Measurements from ENCODE around the gene RPLP1.

Gene RPLP1

GRCh38 chr15:69452692-69453521 lies at the start of gene RPLP1:
RPLP1 (plus strand) TSS chr15:69452818; CDS start chr15:69452949, 131 bp downstream.
- DNase-seq (ENCODE audit: extremely low spot score) = peak; percentile 95
- TF ChIP-seq CTCF (IDR thresholded peaks at IDR 0.05; ENCODE audit: control extremely low read depth, extremely low read depth, low read depth, missing control alignments) = no peak
- ChIA-PET CTCF (interaction anchor here (1.1 to 4.4 kb wide), 11 partner anchors 10 to 45 kb away, joined by 3 to 47 read pairs (median 5); no protein-coding TSS in a partner anchor), POLR2A (interaction anchor here (0.7 to 3.7 kb wide), 11 partner anchors 10 to 658 kb away, joined by 3 to 49 read pairs (median 6); partner anchors contain the start of gene KIF23)

- DNase-seq (ENCODE audit: extremely low spot score) = no peak
- CTCF ChIA-PET = interaction anchor here (0.7 to 6.2 kb wide), 6 partner anchors 8 to 71 kb away, joined by 3 to 50 read pairs (median 3); no protein-coding TSS in a partner anchor
Observed at GRCh38 chr15:69403594-69403993, 49.0 kb upstream of the RPLP1 start.

DNA sequence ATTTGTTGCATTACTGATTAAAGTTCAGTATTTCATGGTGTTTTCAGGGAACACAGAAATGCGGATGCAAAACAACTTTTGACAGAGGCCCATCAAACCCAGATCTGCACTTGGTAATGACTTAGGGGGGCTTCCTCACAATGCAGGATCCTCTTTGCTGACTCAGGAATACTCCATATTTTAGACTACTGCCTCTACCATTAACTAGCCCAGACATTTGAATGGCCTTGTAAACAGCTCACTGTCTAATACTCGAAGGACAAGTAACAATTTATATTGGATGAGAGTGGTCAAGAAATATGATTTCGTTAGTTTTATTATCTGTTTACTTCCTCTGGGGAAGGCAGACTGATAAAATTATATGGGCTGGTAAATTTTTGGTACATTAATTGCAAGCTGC lies 47.5 kb upstream of the RPLP1 start:
- CTCF ChIA-PET = interaction anchor here (0.7 to 6.2 kb wide), 5 partner anchors 10 to 70 kb away, joined by 3 to 50 read pairs (median 4); no protein-coding TSS in a partner anchor
- DNase-seq (ENCODE audit: extremely low spot score) = no peak
- TF ChIP-seq CTCF (IDR thresholded peaks at IDR 0.05; ENCODE audit: control extremely low read depth, extremely low read depth, low read depth, missing control alignments) = no peak
- POLR2A ChIA-PET = no interaction called here

More at GRCh38 chr15:69403594-69403993, 49.0 kb upstream of the RPLP1 start:
- POLR2A ChIA-PET = no interaction called here
- no peak for TF ChIP-seq CTCF (IDR thresholded peaks at IDR 0.05; ENCODE audit: control extremely low read depth, extremely low read depth, low read depth, missing control alignments)

DNA sequence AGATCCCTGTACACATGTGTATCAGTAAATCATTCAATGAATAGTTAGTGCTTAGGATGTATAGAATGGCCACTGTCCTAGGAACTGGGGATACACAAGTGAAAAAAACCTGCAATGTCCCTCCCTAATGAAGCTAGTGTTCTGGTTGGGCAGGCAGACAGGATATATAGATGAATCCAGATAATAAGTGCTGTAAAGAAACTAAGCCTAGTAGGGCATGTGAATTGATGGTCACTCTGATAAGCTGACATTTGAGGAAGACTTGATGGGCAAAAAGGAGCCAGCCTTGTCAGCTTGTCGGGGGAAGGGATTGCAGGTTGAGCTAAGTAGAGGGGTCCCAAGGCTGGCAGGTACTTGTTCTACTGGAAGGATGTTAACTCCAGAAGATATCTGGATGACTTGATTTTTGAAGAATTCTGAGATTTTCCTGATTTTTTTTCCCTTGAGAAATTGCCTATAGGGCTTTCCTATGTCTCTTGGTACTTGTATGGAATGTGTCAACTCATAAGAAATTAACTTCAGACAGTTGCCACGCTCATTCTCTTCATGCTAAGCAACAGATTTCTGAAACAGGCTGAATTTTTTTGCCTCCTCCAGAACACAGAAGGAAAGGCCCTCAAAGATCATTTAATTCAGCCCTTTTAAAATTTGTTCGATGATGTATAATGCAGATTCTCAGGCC lies 44.8 kb upstream of the RPLP1 start:
- no peak for DNase-seq (ENCODE audit: extremely low spot score)
- CTCF ChIA-PET = interaction anchor here (0.9 to 6.2 kb wide), 4 partner anchors 12 to 858 kb away, joined by 3 to 50 read pairs (median 3); partner anchors contain the start of gene RPLP1
- POLR2A ChIA-PET = no interaction called here
- TF ChIP-seq CTCF (IDR thresholded peaks at IDR 0.05; ENCODE audit: control extremely low read depth, extremely low read depth, low read depth, missing control alignments) = no peak

- DNase-seq (ENCODE audit: extremely low spot score) = no peak
- ChIA-PET CTCF (interaction anchor here (1.4 to 6.2 kb wide), 2 partner anchors 13 to 43 kb away, joined by 3 to 50 read pairs; partner anchors contain the start of gene RPLP1), POLR2A (no interaction called here)
- no peak for TF ChIP-seq CTCF (IDR thresholded peaks at IDR 0.05; ENCODE audit: control extremely low read depth, extremely low read depth, low read depth, missing control alignments)
Observed at GRCh38 chr15:69408841-69409240, 43.8 kb upstream of the RPLP1 start.

- TF ChIP-seq CTCF (IDR thresholded peaks at IDR 0.05; ENCODE audit: control extremely low read depth, extremely low read depth, low read depth, missing control alignments) = peak; percentile 18
- DNase-seq (ENCODE audit: extremely low spot score) = no peak
- CTCF ChIA-PET = interaction anchor here (1.3 kb wide), 1 partner anchor 351 kb away, joined by 4 read pairs; no protein-coding TSS in a partner anchor
- POLR2A ChIA-PET = no interaction called here
Observed at GRCh38 chr15:69410248-69410874, 42.3 kb upstream of the RPLP1 start.
